A549 (cell line): ENCODE results near the gene TMEM129.

Experiments
- CEBPB ChIP-seq, 2 experiments: fragments of >200 bp in 1 of 2; sonication (Bioruptor Twin) in 1 of 2; formaldehyde crosslinking in 1 of 2; IDR thresholded peaks; 2 replicates each; pipeline ENCODE4 v1.6.1; 2012 to 2016
- CTCF ChIP-seq: fragments of >200 bp; sonication (Bioruptor Twin); formaldehyde crosslinking; IDR thresholded peaks from 3 replicates; pipeline ENCODE4 v1.5.1; 2016
- PBX3 ChIP-seq: IDR thresholded peaks from 2 replicates; pipeline ENCODE4 v1.6.1; 2012
- POLR2A ChIP-seq: IDR thresholded peaks from 2 replicates; pipeline ENCODE4 v1.6.1; 2012; ENCODE audit warnings: mild to moderate bottlenecking, low read length
- RAD21 ChIP-seq, 2 experiments: fragments of >200 bp in 1 of 2; sonication (Bioruptor Twin) in 1 of 2; formaldehyde crosslinking in 1 of 2; IDR thresholded peaks in 1 of 2; conservative IDR thresholded peaks in 1 of 2; 2 replicates in 1 of 2; 3 replicates in 1 of 2; pipeline ENCODE4 v1.6.1; 2012 to 2018; ENCODE audit warnings: inconsistent platforms in 1 of 2
- SMC3 ChIP-seq: fragments of >200 bp; sonication (Bioruptor Twin); formaldehyde crosslinking; IDR thresholded peaks from 3 replicates; pipeline ENCODE4 v1.6.1; 2018; ENCODE audit warnings: inconsistent platforms
- TF ChIP-seq, protein P1 (sequence below): IDR thresholded peaks from 2 replicates; pipeline ENCODE4 v1.6.1; 2012
- TF ChIP-seq, protein P2 (sequence below): fragments of 200-600 bp; sonication (generic); IDR thresholded peaks from 2 replicates; pipeline ENCODE4 v1.6.1; 2016; ENCODE audit warnings: antibody characterized with exemption, mild to moderate bottlenecking, moderate library complexity

DNA sequence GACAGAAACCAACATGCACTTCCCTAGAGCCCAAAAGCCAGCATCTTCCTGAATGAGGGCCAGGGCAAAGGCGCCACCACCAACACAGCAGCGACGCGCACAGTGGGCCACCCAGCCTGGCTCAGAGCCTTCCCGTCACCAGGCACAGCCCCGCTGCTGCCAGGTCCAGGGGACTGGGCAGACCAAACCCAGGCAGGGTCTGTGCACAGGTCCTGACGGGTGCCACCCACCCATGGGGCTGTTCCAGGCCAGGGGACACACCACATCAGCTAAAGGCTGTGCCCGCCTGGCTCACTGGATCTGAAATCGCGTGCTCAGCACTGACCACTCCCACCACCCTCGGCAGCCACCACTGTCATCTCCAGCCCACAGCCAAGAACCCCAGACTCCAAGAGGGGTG is 50.8 kb downstream of the TMEM129 start:
- TF ChIP-seq POLR2A, result no peak
- TF ChIP-seq, protein P1, sequence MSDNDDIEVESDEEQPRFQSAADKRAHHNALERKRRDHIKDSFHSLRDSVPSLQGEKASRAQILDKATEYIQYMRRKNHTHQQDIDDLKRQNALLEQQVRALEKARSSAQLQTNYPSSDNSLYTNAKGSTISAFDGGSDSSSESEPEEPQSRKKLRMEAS, result no peak
- TF ChIP-seq, protein P2, sequence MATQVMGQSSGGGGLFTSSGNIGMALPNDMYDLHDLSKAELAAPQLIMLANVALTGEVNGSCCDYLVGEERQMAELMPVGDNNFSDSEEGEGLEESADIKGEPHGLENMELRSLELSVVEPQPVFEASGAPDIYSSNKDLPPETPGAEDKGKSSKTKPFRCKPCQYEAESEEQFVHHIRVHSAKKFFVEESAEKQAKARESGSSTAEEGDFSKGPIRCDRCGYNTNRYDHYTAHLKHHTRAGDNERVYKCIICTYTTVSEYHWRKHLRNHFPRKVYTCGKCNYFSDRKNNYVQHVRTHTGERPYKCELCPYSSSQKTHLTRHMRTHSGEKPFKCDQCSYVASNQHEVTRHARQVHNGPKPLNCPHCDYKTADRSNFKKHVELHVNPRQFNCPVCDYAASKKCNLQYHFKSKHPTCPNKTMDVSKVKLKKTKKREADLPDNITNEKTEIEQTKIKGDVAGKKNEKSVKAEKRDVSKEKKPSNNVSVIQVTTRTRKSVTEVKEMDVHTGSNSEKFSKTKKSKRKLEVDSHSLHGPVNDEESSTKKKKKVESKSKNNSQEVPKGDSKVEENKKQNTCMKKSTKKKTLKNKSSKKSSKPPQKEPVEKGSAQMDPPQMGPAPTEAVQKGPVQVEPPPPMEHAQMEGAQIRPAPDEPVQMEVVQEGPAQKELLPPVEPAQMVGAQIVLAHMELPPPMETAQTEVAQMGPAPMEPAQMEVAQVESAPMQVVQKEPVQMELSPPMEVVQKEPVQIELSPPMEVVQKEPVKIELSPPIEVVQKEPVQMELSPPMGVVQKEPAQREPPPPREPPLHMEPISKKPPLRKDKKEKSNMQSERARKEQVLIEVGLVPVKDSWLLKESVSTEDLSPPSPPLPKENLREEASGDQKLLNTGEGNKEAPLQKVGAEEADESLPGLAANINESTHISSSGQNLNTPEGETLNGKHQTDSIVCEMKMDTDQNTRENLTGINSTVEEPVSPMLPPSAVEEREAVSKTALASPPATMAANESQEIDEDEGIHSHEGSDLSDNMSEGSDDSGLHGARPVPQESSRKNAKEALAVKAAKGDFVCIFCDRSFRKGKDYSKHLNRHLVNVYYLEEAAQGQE, result no peak
- no peak for TF ChIP-seq SMC3
- no peak for TF ChIP-seq CTCF
- TF ChIP-seq PBX3, result no peak
- TF ChIP-seq CEBPB (IDR thresholded peaks at IDR 0.05), result no peak
- no peak for TF ChIP-seq RAD21 (conservative IDR thresholded peaks at IDR 0.05 in 1 of 2, IDR thresholded peaks at IDR 0.05 in 1 of 2)
